ENCODE results near the gene MAPK10.

Gene MAPK10

DNA sequence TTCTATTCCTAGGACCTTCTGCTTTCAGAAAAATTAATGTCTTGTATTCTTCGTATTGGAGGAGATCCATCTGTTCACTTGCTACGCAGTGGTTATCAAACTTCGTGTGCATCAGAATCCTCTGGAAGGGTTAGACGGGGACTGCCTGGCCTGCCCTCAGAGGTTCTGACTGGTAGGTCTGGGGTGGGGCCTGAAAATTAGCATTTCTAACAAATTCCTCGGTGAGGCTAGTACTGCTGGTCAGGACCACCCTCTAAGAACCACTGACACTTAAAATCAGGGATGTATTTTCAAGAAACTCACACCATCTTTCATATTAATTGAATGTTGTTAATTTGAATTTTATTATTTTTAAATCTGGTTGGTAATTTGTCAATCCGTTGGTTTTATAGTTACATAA is 63.0 kb downstream of the MAPK10 start:
- no peak for TF ChIP-seq SIN3A (IDR thresholded peaks at IDR 0.05; ENCODE audit: borderline replicate concordance, insufficient read depth, low read length)
- TF ChIP-seq POLR2AphosphoS5 (IDR thresholded peaks at IDR 0.05; ENCODE audit: low read depth, low read length), result no peak

DNA sequence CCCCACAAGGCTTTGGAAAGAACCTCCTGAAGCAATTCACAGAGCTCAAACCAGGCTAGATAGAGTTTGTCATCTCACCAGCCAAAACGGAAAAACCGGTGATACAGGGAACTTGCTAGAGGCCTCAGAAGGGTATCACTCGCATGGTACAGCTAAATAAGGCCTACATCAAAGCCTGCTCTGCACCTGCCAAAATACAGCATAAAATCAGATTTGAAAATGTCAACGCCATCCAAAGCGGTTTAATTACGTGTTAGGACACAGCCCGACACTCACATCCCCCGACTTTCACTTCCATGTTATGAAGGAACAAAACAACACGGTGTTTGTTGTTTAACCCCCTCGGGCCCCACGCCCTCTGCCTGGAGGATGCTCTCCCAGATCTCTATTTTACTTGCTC is 65.0 kb downstream of the MAPK10 start:
- no peak for TF ChIP-seq FOXP2 (optimal IDR thresholded peaks at IDR 0.05; ENCODE audit: borderline replicate concordance, extremely low read depth, extremely low read length, insufficient read depth)
- no peak for TF ChIP-seq SIN3A (IDR thresholded peaks at IDR 0.05; ENCODE audit: borderline replicate concordance, insufficient read depth, low read length)
- no peak for TF ChIP-seq POLR2AphosphoS5 (IDR thresholded peaks at IDR 0.05; ENCODE audit: low read depth, low read length)
- TF ChIP-seq, protein P1, sequence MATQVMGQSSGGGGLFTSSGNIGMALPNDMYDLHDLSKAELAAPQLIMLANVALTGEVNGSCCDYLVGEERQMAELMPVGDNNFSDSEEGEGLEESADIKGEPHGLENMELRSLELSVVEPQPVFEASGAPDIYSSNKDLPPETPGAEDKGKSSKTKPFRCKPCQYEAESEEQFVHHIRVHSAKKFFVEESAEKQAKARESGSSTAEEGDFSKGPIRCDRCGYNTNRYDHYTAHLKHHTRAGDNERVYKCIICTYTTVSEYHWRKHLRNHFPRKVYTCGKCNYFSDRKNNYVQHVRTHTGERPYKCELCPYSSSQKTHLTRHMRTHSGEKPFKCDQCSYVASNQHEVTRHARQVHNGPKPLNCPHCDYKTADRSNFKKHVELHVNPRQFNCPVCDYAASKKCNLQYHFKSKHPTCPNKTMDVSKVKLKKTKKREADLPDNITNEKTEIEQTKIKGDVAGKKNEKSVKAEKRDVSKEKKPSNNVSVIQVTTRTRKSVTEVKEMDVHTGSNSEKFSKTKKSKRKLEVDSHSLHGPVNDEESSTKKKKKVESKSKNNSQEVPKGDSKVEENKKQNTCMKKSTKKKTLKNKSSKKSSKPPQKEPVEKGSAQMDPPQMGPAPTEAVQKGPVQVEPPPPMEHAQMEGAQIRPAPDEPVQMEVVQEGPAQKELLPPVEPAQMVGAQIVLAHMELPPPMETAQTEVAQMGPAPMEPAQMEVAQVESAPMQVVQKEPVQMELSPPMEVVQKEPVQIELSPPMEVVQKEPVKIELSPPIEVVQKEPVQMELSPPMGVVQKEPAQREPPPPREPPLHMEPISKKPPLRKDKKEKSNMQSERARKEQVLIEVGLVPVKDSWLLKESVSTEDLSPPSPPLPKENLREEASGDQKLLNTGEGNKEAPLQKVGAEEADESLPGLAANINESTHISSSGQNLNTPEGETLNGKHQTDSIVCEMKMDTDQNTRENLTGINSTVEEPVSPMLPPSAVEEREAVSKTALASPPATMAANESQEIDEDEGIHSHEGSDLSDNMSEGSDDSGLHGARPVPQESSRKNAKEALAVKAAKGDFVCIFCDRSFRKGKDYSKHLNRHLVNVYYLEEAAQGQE (IDR thresholded peaks at IDR 0.05; ENCODE audit: insufficient read depth in 1 of 2, low read depth in 2 of 2, low read length in 2 of 2), result no peak
- TF ChIP-seq TAF1 (IDR thresholded peaks at IDR 0.05; ENCODE audit: borderline replicate concordance, insufficient read depth, low read length), result no peak

DNA sequence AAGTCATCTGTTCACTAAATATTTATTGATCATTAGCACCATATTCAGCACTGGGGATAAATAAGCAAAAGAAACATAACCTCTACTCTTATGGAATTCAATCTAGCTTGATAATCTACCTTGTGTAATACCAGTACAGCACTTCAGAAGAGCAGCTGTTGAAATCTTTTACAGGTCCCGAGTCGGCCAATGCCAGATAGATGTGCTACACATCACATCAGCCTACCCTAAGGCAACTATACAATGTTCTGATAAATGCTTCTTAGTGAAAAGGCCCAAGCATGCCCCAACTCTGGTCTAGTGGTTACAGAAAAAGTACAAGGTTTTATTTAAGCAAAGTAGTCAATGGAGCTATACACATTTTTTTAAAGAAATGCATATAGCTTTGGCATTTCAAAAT is 68.7 kb downstream of the MAPK10 start:
- TF ChIP-seq SIN3A (IDR thresholded peaks at IDR 0.05; ENCODE audit: borderline replicate concordance, insufficient read depth, low read length) (no peak), POLR2AphosphoS5 (IDR thresholded peaks at IDR 0.05; ENCODE audit: low read depth, low read length) (no peak), TAF1 (IDR thresholded peaks at IDR 0.05; ENCODE audit: borderline replicate concordance, insufficient read depth, low read length) (no peak), FOXP2 (optimal IDR thresholded peaks at IDR 0.05; ENCODE audit: borderline replicate concordance, extremely low read depth, extremely low read length, insufficient read depth) (no peak)

DNA sequence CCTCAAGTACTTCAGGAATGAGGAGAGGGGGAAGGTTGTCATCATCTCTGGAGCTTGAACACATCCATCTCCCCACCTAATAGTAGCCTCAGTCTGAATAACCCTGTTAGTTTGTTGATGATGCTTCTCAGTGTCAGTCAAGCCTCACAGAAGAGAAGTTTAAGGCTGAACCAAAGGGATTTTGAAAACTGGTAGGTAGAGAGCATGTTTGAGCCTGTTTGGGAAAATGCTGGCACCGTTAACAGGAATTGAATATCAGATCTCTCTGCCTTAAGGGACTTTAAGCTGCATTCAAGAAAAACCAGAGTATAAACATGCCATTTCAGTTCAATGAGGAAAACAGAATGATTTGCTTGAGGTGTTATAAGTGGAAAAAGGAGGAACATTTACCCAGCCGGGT is 73.1 kb downstream of the MAPK10 start:
- TF ChIP-seq, protein P1 (IDR thresholded peaks at IDR 0.05; ENCODE audit: insufficient read depth in 1 of 2, low read depth in 2 of 2, low read length in 2 of 2), result no peak
- no peak for TF ChIP-seq FOXP2 (optimal IDR thresholded peaks at IDR 0.05; ENCODE audit: borderline replicate concordance, extremely low read depth, extremely low read length, insufficient read depth)
- TF ChIP-seq SIN3A (IDR thresholded peaks at IDR 0.05; ENCODE audit: borderline replicate concordance, insufficient read depth, low read length), result no peak
- no peak for TF ChIP-seq TAF1 (IDR thresholded peaks at IDR 0.05; ENCODE audit: borderline replicate concordance, insufficient read depth, low read length)
- TF ChIP-seq POLR2AphosphoS5 (IDR thresholded peaks at IDR 0.05; ENCODE audit: low read depth, low read length), result no peak

DNA sequence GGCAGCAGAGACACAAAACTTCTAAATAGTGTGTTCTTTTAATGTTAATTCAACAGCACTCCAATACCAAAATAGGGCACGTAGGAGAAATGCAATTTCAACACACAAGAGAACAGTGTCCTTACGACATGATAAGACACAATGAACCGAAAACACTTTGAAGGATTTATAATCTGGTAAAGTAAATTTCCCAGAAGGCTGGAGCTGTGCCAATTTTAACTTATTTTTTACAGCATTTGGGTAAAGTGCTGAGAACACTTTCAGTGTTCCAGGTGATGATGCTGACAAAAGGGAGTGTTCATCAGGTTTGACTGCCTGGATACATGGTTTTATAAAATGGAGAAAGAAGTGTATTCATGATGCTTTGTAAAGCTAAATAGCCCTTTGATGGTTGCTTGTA is 76.5 kb downstream of the MAPK10 start:
- no peak for TF ChIP-seq TAF1 (IDR thresholded peaks at IDR 0.05; ENCODE audit: borderline replicate concordance, insufficient read depth, low read length)
- no peak for TF ChIP-seq SIN3A (IDR thresholded peaks at IDR 0.05; ENCODE audit: borderline replicate concordance, insufficient read depth, low read length)
- no peak for TF ChIP-seq POLR2AphosphoS5 (IDR thresholded peaks at IDR 0.05; ENCODE audit: low read depth, low read length)
- TF ChIP-seq, protein P1 (IDR thresholded peaks at IDR 0.05; ENCODE audit: insufficient read depth in 1 of 2, low read depth in 2 of 2, low read length in 2 of 2), result no peak
- no peak for TF ChIP-seq FOXP2 (optimal IDR thresholded peaks at IDR 0.05; ENCODE audit: borderline replicate concordance, extremely low read depth, extremely low read length, insufficient read depth)

DNA sequence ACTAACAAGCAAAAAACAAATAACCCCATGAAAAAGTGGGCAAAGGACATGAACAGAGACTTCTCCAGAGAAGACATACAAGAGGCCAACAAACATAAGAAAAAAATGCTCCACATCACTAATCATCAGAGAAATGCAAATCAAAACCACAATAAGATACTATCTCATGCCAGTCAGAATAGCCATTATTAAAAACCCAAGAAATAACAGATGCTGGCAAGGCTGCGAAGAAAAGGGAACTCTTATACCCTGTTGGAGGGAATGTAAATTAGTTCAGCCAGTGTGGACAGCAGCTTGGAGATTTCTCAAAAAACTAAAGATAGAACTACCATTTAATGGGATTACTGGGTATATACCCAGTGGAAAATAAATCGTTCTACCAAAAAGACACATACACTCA is 79.6 kb downstream of the MAPK10 start:
- TF ChIP-seq FOXP2 (optimal IDR thresholded peaks at IDR 0.05; ENCODE audit: borderline replicate concordance, extremely low read depth, extremely low read length, insufficient read depth) (no peak), TAF1 (IDR thresholded peaks at IDR 0.05; ENCODE audit: borderline replicate concordance, insufficient read depth, low read length) (no peak), SIN3A (IDR thresholded peaks at IDR 0.05; ENCODE audit: borderline replicate concordance, insufficient read depth, low read length) (no peak), POLR2AphosphoS5 (IDR thresholded peaks at IDR 0.05; ENCODE audit: low read depth, low read length) (no peak)
- TF ChIP-seq, protein P1 (IDR thresholded peaks at IDR 0.05; ENCODE audit: insufficient read depth in 1 of 2, low read depth in 2 of 2, low read length in 2 of 2), result no peak

Data from PFSK-1 (cell line).